Spleen (tissue), 11 donors: ENCODE results near the gene ZNF22. TPM values are rescaled to one million over a fixed set of nuclear protein-coding genes. Genes with fewer than 3 reads are reported as not detected.

Source experiments
- DNase-seq: peaks from one replicate; pipeline ENCODE4 v3.0.0-alpha.2; 2020
- H3K27ac ChIP-seq, 8 donors: fragments of 200-600 bp; sonication (generic) in 7 of 8; 1 replicate in 4 of 8; 2 replicates in 4 of 8; pipeline versions ENCODE4 v1.5.0 to v1.8.0; 2016 to 2021; ENCODE audit warnings: inconsistent platforms in 4 of 8, mild to moderate bottlenecking in 4 of 8, moderate library complexity in 1 of 8
- H3K27me3 ChIP-seq, 7 donors: fragments of 200-600 bp; sonication (generic) in 6 of 7; replicated peaks in 1 of 7; 1 replicate in 4 of 7; 2 replicates in 3 of 7; pipeline versions ENCODE4 v1.5.0 to v1.8.0; 2016 to 2021; ENCODE audit warnings: inconsistent platforms in 3 of 7, mild to moderate bottlenecking in 1 of 7
- H3K36me3 ChIP-seq, 6 donors: fragments of 200-600 bp; sonication (generic) in 5 of 6; 1 replicate in 4 of 6; 2 replicates in 2 of 6; pipeline versions ENCODE4 v1.5.0 to v1.8.0; 2016 to 2021; ENCODE audit warnings: inconsistent platforms in 2 of 6
- H3K4me1 ChIP-seq, 6 donors: fragments of 200-600 bp; sonication (generic) in 5 of 6; 1 replicate in 3 of 6; 2 replicates in 3 of 6; pipeline versions ENCODE4 v1.5.0 to v1.8.0; 2016 to 2021; ENCODE audit warnings: inconsistent platforms in 3 of 6
- H3K4me3 ChIP-seq, 8 donors: fragments of 200-600 bp; sonication (generic) in 7 of 8; 1 replicate in 4 of 8; 2 replicates in 4 of 8; pipeline versions ENCODE4 v1.5.0 to v1.8.0; 2016 to 2021; ENCODE audit warnings: inconsistent platforms in 4 of 8, mild to moderate bottlenecking in 4 of 8, moderate library complexity in 2 of 8
- H3K9me3 ChIP-seq, 8 donors: fragments of 200-600 bp; sonication (generic) in 7 of 8; 1 replicate in 4 of 8; 2 replicates in 4 of 8; pipeline versions ENCODE4 v1.5.0 to v1.8.0; 2016 to 2021; ENCODE audit warnings: inconsistent platforms in 4 of 8
- POLR2A ChIP-seq, 3 donors: fragments of 450-650 bp; IDR thresholded peaks; one replicate each; pipeline ENCODE4 v1.5.1; 2017; ENCODE audit warnings: antibody characterized with exemption in 3 of 3, mild to moderate bottlenecking in 1 of 3
- POLR2AphosphoS5 ChIP-seq, 3 donors: sonication (generic); formaldehyde crosslinking; IDR thresholded peaks; one replicate each; pipeline ENCODE4 v1.5.1; 2017; ENCODE audit warnings: antibody characterized with exemption in 3 of 3
- WGBS, 5 donors: extraction: QIAGEN DNeasy Blood & Tissue Kit in 3 of 5; methylation state at CpG; one replicate each; pipeline versions ENCODE4 v1.1.5 to v1.1.7; 2013 to 2018; 5-methylcytosine and 5-hydroxymethylcytosine counted together
- intact Hi-C: fragments of 100-400 bp; cut with DNase I; formaldehyde crosslinking; loops from one replicate; pipeline ENCODE4 v1.15.0; 2023; ENCODE audit warnings: low total_unique reads
- polyA plus RNA-seq, 3 donors: library from polyadenylated mRNA; stranded (reverse); fragments of 200-250 nt; gene quantifications; one replicate each; pipeline ENCODE4 v1.2.1, GENCODE V29; 2013
- total RNA-seq, 7 donors: library from RNA; depleted of rRNA in 3 of 7; stranded (reverse); fragments of >200 nt in 3 of 7; fragmentation: NEBNext Ultra II Directional in 4 of 7; extraction: Animal tissue kit (Norgen Biotek cat#: 25700) in 4 of 7; gene quantifications; one replicate each; pipeline versions ENCODE4 v1.1.0 to v1.2.1, GENCODE V29; 2016 to 2021
- TF ChIP-seq, protein P1 (sequence below), 11 experiments: fragments of 200-600 bp in 7 of 11; fragments of 450-650 bp in 4 of 11; sonication (generic) in 4 of 11; IDR thresholded peaks in 8 of 11; conservative IDR thresholded peaks in 3 of 11; 1 replicate in 7 of 11; 2 replicates in 4 of 11; pipeline versions ENCODE4 v1.4.0 to v1.8.0; 2016 to 2021; ENCODE audit warnings: antibody characterized with exemption in 11 of 11, inconsistent platforms in 4 of 11, mild to moderate bottlenecking in 1 of 11
- donor health status: healthy with polysubstance abuse.
- donor health status: DM: no; HTN: no; CAD: no; lungs with moderate emphysema.
- donor health status: DM: no; HTN: no; CAD: no.
- donor health status: Bipolar disorder and iron deficiency.
- donor health status: healthy.
- donor health status: DM: no; HTN: no; CAD: no.
- donor health status: DM: yes; HTN: yes; CAD: no.

ZNF22 gene
- total and polyA plus RNA-seq, 10 donors: 22.7 to 33.6 (median 26.0) TPM

DNA sequence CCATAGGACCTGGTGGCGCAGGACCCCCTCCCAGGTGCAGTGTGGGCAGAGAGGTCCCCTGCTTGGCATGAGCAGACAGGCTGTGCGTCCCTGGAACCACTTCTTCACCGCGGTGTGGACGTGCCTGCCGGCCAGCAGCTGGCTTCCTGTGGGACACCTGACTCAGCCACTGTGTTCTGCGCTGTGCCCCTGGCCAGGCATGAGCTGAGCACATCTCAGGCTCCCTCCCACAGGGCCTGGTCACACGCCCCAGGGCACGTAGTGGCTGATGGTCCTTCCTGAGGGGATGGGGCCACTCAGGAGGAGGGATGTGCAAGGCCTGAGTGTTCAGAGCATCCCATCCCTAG lies 18.6 kb upstream of the ZNF22 start:
- TF ChIP-seq POLR2AphosphoS5 (IDR thresholded peaks at IDR 0.05): peak in 2 of 3 donors; percentile 13 to 40
- TF ChIP-seq, protein P1, sequence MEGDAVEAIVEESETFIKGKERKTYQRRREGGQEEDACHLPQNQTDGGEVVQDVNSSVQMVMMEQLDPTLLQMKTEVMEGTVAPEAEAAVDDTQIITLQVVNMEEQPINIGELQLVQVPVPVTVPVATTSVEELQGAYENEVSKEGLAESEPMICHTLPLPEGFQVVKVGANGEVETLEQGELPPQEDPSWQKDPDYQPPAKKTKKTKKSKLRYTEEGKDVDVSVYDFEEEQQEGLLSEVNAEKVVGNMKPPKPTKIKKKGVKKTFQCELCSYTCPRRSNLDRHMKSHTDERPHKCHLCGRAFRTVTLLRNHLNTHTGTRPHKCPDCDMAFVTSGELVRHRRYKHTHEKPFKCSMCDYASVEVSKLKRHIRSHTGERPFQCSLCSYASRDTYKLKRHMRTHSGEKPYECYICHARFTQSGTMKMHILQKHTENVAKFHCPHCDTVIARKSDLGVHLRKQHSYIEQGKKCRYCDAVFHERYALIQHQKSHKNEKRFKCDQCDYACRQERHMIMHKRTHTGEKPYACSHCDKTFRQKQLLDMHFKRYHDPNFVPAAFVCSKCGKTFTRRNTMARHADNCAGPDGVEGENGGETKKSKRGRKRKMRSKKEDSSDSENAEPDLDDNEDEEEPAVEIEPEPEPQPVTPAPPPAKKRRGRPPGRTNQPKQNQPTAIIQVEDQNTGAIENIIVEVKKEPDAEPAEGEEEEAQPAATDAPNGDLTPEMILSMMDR (IDR thresholded peaks at IDR 0.05 in 8 of 11, conservative IDR thresholded peaks at IDR 0.05 in 3 of 11): no peak
- H3K27me3 ChIP-seq: no peaks in the 10 kb centered on the region
- H3K4me3 ChIP-seq: no peak overlapping the region
- H3K4me1 ChIP-seq: peaks cover 0 to 51% (median 36%) of the 10 kb centered on the region in 6 donors
- H3K9me3 ChIP-seq: no peaks in the 10 kb centered on the region
- DNase-seq: peak; percentile 76
- intact Hi-C loops: no loop called here
- 57 to 73% (median 64%) methylated on average over 7 to 9 of the region's 9 CpGs for WGBS, 5 donors
- H3K36me3 ChIP-seq: peaks cover 0 to 68% (median 9%) of the 10 kb centered on the region in 6 donors
- H3K27ac ChIP-seq: peak overlapping the region in 3 of 8 donors; percentile 9 to 56 (median 45)

DNA sequence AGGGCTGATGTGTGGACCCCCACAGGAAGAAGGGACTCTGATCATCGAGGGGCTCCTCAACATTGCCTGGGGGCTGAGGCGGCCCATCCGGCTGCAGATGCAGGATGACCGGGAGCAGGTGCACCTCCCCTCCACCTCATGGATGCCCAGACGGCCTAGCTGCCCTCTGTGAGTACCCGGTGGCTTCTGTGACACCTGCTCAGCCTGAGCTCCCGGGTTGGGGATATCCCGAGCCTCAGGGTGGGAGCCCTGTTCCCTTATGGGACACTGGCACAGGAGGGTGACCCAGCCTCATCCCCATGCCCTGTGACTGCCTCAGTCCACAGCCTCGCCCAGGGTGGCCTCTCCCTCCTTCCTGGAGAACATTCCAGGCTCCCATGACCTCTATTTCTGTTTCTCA lies 18.2 kb upstream of the ZNF22 start:
- no peaks in the 10 kb centered on the region for H3K27me3 ChIP-seq
- intact Hi-C loops: no loop called here
- no peaks in the 10 kb centered on the region for H3K9me3 ChIP-seq
- peaks cover 0 to 46% (median 33%) of the 10 kb centered on the region in 6 donors for H3K4me1 ChIP-seq
- DNase-seq: peak; percentile 74
- H3K27ac ChIP-seq: peak overlapping the region in 1 of 8 donors; percentile 56
- peaks cover 0 to 67% (median 9%) of the 10 kb centered on the region in 6 donors for H3K36me3 ChIP-seq
- TF ChIP-seq, protein P1 (IDR thresholded peaks at IDR 0.05 in 8 of 11, conservative IDR thresholded peaks at IDR 0.05 in 3 of 11): no peak
- TF ChIP-seq POLR2AphosphoS5 (IDR thresholded peaks at IDR 0.05) (no peak), POLR2A (IDR thresholded peaks at IDR 0.05) (no peak)
- H3K4me3 ChIP-seq: no peak overlapping the region
- 82 to 89% (median 87%) methylated on average over 5 to 9 of the region's 9 CpGs for WGBS, 5 donors

DNA sequence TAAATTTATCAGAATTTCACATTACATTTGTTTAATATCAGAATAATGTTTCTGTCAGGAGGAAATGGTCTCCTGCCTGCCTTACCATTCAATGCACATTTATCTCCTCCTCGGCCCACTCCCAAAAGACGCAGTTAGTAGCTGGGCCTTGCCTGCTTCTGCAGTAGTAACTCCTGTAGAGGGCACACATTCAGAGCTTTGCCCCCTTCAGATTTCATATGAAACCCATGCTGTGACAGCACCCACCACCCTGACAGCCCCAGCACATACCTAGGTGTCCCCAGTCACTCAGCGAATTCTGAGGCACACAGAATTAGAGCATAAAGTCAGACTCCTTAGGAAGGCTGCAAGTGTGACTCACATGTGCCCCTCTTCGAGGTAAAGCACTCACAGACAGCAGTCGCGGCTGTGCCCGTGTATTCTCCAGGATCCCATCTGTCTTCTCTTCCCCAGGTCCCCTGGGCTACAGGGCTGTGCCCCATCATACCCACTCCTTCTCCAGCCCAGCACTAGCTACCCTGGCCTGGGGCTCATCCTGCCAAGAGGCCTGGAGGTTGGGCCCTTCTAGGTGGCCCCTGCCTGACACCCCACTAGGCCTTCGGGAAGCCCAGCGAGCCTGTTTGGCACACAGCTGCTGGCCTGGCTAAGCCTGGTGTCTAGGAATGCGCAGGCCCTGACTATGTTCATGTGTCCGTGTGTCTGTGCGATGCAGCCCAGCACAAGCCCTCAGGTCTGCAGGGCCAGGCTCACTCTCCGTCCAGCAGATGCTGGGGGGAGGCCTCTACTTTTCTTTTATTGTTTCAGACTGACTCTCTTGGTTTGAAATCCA lies 17.4 kb upstream of the ZNF22 start:
- Histone ChIP-seq H3K27ac (no peak overlapping the region), H3K4me3 (no peak overlapping the region), H3K36me3 (peaks cover 0 to 69% (median 9%) of the 10 kb centered on the region in 6 donors), H3K9me3 (no peaks in the 10 kb centered on the region), H3K4me1 (peaks cover 0 to 39% (median 29%) of the 10 kb centered on the region in 6 donors), H3K27me3 (no peaks in the 10 kb centered on the region)
- DNase-seq: no peak
- intact Hi-C loops: no loop called here
- 93 to 96% (median 95%) methylated on average over 12 to 13 of the region's 13 CpGs for WGBS, 5 donors
- peak in 1 of 3 donors; percentile 11 for TF ChIP-seq POLR2AphosphoS5 (IDR thresholded peaks at IDR 0.05)
- no peak for TF ChIP-seq POLR2A (IDR thresholded peaks at IDR 0.05)

DNA sequence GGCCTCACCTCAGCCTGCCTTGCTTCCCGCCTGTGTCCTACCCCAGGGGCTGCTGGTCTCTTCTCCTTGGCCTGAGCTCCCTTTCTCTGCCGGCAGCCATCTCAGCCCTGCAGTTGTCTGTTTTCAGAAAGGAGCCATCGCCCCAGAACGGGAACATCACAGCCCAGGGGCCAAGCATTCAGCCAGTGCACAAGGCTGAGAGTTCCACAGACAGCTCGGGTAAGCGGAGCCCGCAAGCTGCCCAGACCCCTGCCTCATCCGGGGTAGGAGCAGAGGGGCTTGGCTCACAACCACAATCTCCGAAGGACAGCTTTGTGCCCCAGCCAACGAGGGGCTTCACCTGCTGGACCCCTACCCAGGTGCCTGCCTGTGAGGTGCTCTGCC lies 16.8 kb upstream of the ZNF22 start:
- H3K27me3 ChIP-seq: no peaks in the 10 kb centered on the region
- TF ChIP-seq POLR2AphosphoS5 (IDR thresholded peaks at IDR 0.05) (no peak), POLR2A (IDR thresholded peaks at IDR 0.05) (no peak)
- TF ChIP-seq, protein P1 (IDR thresholded peaks at IDR 0.05 in 8 of 11, conservative IDR thresholded peaks at IDR 0.05 in 3 of 11): no peak
- 81 to 95% (median 93%) methylated on average over 10 of the region's 10 CpGs for WGBS, 5 donors
- H3K27ac ChIP-seq: no peak overlapping the region
- peaks cover 0 to 33% (median 26%) of the 10 kb centered on the region in 6 donors for H3K4me1 ChIP-seq
- H3K9me3 ChIP-seq: no peaks in the 10 kb centered on the region
- H3K4me3 ChIP-seq: no peak overlapping the region
- H3K36me3 ChIP-seq: peaks cover 0 to 75% (median 9%) of the 10 kb centered on the region in 6 donors
- DNase-seq: no peak
- intact Hi-C loops: no loop called here
